ENCODE data around the gene KDM2A.

DNA sequence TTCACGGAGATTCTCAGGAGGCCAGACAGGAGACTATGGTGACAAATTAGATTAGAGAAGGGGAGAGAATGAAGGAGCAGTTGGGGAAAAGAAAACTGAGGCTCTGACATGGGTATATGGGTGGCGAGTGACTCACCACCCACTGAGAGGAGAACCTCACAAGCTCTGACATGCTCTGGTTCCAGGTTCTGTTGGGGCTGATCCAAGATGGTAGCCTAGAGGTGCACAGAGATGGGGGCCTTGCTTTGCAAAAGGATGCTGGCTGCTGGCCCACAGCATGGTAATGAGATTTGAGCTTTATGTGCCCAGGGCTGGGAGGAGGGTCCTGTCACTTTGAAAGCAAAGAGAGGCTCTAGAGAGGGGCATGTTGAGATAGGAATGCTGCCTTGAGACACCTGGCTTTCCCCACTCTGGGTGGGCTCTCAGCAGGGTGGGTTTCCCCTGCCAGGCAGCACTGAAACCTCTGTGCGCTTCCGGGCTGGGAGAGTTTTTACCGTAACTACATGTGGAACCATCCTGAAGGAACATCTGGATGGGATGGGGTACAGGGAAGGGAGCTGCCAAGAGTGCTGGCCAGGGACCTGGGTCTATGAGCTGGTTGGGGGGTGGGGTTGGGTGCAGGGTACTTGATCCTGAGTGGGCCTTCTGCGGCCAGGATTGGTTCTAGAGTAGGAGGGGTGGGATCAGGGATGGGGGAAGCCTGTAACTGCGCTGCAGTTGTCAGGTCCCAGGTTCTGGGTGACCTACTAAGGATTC lies 146.0 kb downstream of the KDM2A start:
- TF ChIP-seq POLR2A (IDR thresholded peaks at IDR 0.05) (no peak), POLR2AphosphoS5 (IDR thresholded peaks at IDR 0.05) (no peak)
- TF ChIP-seq, protein P1, sequence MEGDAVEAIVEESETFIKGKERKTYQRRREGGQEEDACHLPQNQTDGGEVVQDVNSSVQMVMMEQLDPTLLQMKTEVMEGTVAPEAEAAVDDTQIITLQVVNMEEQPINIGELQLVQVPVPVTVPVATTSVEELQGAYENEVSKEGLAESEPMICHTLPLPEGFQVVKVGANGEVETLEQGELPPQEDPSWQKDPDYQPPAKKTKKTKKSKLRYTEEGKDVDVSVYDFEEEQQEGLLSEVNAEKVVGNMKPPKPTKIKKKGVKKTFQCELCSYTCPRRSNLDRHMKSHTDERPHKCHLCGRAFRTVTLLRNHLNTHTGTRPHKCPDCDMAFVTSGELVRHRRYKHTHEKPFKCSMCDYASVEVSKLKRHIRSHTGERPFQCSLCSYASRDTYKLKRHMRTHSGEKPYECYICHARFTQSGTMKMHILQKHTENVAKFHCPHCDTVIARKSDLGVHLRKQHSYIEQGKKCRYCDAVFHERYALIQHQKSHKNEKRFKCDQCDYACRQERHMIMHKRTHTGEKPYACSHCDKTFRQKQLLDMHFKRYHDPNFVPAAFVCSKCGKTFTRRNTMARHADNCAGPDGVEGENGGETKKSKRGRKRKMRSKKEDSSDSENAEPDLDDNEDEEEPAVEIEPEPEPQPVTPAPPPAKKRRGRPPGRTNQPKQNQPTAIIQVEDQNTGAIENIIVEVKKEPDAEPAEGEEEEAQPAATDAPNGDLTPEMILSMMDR (IDR thresholded peaks at IDR 0.05): no peak
